Measurements from ENCODE around the gene CUL5. TPM values are rescaled to one million over a fixed set of nuclear protein-coding genes. Genes with fewer than 3 reads are reported as not detected.
A peak's percentile ranks its signal among the peaks of the same experiment; 100 is the strongest.

CUL5 gene
- polyA plus RNA-seq (ENCODE audit: insufficient read length in 12 of 12), result 10 to 100 TPM in 11 of 12 donors, not detected in 1; 27.6 to 49.1 (median 35.0) TPM
- long read RNA-seq, donor 1, transcript CUL5-202 (3 exons, 751 nt), result major isoform, 11 of 25 reads
- long read RNA-seq, donor 1, partial matches to known transcripts, result 14 of 25 reads
- long read RNA-seq, donor 1, other reads (novel, unspliced or antisense), result 0 of 25 reads
- long read RNA-seq, donor 2, full-length matches to known transcripts, result 7 of 7 reads
- long read RNA-seq, donor 2, partial matches to known transcripts, result 0 of 7 reads
- long read RNA-seq, donor 2, other reads (novel, unspliced or antisense), result 0 of 7 reads
- long read RNA-seq, donor 3, full-length matches to known transcripts, result 2 of 2 reads
- long read RNA-seq, donor 3, partial matches to known transcripts, result 0 of 2 reads
- long read RNA-seq, donor 3, other reads (novel, unspliced or antisense), result 0 of 2 reads
- long read RNA-seq, donor 4, full-length matches to known transcripts, result 2 of 2 reads
- long read RNA-seq, donor 4, partial matches to known transcripts, result 0 of 2 reads
- long read RNA-seq, donor 4, other reads (novel, unspliced or antisense), result 0 of 2 reads
- long read RNA-seq, donor 5, result 0 reads
- long read RNA-seq, donor 6, full-length matches to known transcripts, result 2 of 2 reads
- long read RNA-seq, donor 6, partial matches to known transcripts, result 0 of 2 reads
- long read RNA-seq, donor 6, other reads (novel, unspliced or antisense), result 0 of 2 reads
- long read RNA-seq, donor 7, full-length matches to known transcripts, result 7 of 7 reads
- long read RNA-seq, donor 7, partial matches to known transcripts, result 0 of 7 reads
- long read RNA-seq, donor 7, other reads (novel, unspliced or antisense), result 0 of 7 reads
- long read RNA-seq, donor 8, full-length matches to known transcripts, result 4 of 18 reads
- long read RNA-seq, donor 8, partial matches to known transcripts, result 14 of 18 reads
- long read RNA-seq, donor 8, other reads (novel, unspliced or antisense), result 0 of 18 reads
- long read RNA-seq, donor 9, partial matches to known transcripts, result 0 of 4 reads
- long read RNA-seq, donor 9, other reads (novel, unspliced or antisense), result 0 of 4 reads
- long read RNA-seq, donor 10, full-length matches to known transcripts, result 6 of 6 reads
- long read RNA-seq, donor 10, partial matches to known transcripts, result 0 of 6 reads
- long read RNA-seq, donor 10, other reads (novel, unspliced or antisense), result 0 of 6 reads
- long read RNA-seq, donor 11, full-length matches to known transcripts, result 6 of 14 reads
- long read RNA-seq, donor 11, partial matches to known transcripts, result 8 of 14 reads
- long read RNA-seq, donor 11, other reads (novel, unspliced or antisense), result 0 of 14 reads

- peak; percentile 96 for DNase-seq
These were observed at the start of gene CUL5 for GRCh38 chr11:108008656-108009496. Gene CUL5 (plus strand): TSS chr11:108008898. CDS start chr11:108009349, 451 bp downstream.

DNA sequence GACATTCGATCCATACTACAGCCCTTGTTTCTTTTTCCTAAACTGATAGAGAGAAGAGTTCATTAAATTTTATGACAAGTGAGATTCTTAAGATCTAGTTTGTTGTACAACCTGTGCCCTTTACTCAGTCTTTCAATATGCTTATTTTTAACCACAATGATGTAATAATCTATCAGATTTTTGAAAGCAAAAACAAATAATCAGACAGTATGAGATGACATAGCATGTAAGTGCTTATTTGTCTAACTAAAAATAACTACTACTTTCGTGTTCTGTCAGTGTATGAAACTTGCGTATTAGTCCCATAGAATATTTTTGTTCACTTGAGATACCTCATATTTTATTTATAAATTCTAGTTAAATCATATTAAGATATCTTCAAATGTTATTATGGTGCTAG lies 47.2 kb upstream of the CUL5 start:
- DNase-seq, result no peak

DNA sequence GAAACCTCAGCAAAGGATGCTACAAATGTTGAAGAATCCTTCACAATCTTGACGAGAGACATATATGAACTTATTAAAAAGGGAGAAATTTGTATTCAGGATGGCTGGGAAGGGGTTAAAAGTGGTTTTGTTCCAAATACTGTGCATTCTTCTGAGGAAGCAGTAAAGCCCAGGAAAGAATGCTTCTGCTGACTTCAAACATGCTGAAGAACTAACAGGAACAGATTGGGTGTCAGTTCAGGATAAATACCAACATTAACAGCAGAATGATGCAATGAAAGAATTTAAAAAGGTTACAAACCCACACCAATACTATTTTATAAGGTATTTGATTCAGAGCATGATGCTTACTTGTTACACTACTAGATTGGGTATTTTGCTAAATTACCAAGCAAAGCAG lies 46.5 kb upstream of the CUL5 start:
- DNase-seq, result no peak

- DNase-seq, result no peak
These were observed 45.6 kb upstream of the CUL5 start for GRCh38 chr11:107963091-107963490.

DNA sequence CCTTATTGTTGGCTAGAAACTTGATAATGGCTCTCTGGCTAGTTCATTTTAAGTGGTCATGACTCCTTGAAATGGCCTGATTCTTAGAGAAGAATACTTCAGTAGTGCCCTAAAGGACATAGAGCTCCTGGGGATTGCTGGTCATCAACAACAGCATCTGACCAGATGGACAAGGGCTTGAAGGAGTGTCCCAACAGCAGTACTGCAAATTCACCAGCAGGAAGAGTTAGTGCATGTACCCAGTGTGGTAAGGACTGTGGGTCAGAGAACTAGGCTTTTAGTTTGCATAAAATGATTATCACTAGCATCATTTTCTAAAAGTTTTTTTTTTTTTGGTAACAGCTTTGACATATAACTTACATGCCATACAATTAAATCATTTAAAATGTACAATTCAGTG lies 39.5 kb upstream of the CUL5 start:
- no peak for DNase-seq

- no peak for DNase-seq
These were observed 38.6 kb upstream of the CUL5 start for GRCh38 chr11:107970049-107970448.

- no peak for DNase-seq
These were observed 35.1 kb upstream of the CUL5 start for GRCh38 chr11:107973641-107974040.

GRCh38 chr11:107988397-107989158 lies 20.1 kb upstream of the CUL5 start:
- DNase-seq, result no peak

DNA sequence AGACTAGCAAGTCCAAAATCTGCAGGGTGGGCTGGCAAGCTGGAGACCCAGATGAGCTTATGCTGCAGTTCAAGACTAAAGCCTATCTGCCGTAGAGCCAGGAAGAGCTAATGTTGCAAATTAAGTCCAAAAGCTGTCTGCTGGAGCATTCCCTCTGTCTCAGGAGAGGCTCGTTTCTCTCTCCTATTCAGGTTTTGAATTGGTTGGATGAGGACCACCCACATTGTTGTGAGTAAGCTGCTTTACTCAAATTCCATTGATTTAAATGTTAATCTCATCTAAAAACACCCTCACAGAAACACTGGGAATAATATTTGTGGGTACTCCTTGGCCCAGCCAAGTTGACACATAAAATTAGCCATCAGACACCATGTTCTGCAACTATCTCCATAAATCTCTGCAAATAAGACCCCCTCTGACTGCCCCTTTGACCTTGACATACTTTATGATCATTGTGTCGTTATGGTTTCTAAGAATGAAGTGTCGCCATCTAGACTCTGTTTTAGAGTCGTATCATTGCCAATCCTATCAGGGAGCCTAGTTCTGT lies 16.8 kb upstream of the CUL5 start:
- DNase-seq, result no peak

DNA sequence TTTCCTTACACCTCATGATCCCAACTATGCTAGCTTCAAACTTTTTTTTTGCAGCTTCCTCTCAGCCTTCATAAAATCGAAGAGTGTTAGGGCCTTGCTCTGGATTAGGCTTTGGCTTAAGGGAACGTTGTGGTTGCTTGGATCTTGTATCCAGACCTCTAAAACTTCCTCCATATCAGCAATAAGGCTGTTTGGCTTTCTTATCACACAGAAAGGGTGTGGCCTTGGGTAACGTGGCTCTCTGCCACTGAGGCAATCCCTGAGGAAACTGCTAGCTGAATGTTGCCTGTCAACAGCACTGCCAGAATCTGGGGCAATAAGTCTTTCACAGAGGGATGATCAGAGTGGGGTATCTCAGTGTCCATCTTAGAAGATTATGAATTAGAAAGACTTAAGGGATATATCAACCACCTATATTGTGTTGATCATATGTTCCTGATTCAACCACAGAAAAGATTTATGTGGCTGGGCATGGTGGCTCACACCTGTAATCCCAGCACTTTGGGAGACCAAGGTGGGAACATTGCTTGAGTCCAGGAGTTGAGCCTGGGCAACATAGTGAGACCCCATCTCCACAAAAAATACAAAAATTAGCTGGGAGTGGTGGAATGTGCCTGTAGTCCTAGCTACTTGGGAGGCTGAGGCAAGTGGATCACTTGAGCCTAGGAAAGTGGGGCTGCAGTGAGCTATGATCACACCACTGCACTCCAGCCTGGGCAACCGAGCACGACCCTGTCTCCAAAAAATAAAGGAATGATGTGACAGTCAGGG lies 12.5 kb upstream of the CUL5 start:
- DNase-seq, result no peak

- DNase-seq, result no peak
These were observed 9.9 kb upstream of the CUL5 start for GRCh38 chr11:107998761-107999160.

- DNase-seq, result no peak
These were observed 8.8 kb upstream of the CUL5 start for GRCh38 chr11:107999759-108000455.

DNA sequence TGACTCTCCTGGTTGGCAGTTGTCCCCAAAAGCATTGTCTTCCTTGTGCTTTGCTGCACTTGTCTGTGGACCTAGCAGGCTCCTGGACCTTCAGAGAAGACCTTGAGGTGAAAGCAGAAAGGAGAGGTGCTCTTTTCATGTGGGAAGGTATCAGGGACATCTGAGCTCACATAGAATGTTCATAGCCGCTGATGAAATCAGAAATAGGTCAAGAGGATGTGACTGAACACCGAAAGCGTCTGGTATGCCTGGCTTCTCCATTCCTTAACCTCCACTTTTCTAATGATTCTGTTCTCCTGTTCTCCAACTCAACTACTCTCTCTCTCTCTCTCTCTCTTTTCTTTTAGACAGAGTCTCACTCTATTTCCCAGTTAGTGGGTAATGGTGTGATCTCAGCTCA lies 6.2 kb upstream of the CUL5 start:
- DNase-seq, result no peak

- DNase-seq, result no peak
These were observed 5.1 kb upstream of the CUL5 start for GRCh38 chr11:108003623-108004022.

DNA sequence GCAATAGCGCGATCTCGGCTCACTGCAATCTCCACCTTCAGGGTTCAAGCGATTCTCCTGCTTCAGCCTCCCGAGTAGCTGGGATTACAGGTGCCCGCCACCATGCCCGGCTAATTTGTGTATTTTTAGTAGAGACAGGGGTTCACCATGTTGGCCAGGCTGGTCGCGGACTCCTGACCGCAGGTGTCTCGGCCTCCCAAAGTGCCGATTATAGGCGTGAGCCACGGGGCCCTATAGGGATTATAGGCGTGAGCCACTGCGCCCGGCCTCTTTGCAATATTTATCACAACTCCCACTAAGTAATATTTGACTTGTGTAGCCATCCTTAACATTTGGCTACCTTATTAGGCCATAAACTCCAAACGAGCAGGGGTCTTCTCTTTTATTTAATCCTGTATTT lies 879 bp upstream of the CUL5 start:
- DNase-seq, result no peak

DNA sequence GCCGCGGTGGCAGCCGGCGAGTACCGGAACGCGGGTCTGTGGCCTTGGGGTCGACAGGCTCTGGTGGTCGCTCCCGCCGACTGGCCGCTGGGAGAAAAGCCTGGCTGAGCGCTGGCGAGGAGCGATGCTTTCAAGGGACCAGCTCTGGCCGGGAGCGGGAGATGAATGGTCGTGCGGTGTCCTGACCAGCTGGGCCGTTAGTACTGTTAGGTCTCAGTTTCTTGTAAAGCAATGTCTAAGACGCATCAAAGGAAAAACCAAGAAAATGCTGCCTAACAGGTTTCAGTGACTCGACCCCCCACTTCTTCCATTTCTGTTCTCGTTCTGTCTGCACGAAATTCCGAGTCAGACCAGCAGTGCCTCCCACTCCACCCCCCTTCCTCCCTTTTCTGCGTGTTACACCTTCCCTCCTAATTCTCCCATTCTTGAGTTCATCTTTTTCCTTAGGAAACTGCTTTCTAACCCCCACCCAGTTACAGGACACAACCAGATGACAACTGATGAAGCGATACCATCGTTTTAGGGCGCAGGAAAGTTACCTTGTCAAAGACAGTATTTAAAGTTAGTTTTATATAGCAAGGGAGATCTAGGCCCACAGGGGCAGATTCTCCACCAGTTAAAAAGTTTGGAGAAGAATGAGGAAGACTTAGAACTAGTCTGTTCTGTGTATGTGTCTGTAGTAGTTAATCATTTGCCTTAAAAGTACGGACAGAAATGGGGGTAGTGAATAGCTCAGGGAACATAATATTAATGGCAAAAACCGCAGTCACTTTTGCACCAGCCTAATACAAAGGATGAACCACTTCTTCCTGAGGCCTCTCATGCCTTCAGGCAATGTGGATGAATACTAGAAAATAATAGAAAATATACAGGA lies 1.0 kb downstream of the CUL5 start:
- no peak for DNase-seq

GRCh38 chr11:108012139-108012725 lies 3.5 kb downstream of the CUL5 start:
- DNase-seq, result no peak

Measured in muscle of arm (tissue), 14 donors.